ENCODE results near the gene TSPAN31.

- TF ChIP-seq FOXP2 (optimal IDR thresholded peaks at IDR 0.05; ENCODE audit: borderline replicate concordance, extremely low read depth, extremely low read length, insufficient read depth), result no peak
- no peak for TF ChIP-seq TAF1 (IDR thresholded peaks at IDR 0.05; ENCODE audit: borderline replicate concordance, insufficient read depth, low read length)
- TF ChIP-seq, protein P1, sequence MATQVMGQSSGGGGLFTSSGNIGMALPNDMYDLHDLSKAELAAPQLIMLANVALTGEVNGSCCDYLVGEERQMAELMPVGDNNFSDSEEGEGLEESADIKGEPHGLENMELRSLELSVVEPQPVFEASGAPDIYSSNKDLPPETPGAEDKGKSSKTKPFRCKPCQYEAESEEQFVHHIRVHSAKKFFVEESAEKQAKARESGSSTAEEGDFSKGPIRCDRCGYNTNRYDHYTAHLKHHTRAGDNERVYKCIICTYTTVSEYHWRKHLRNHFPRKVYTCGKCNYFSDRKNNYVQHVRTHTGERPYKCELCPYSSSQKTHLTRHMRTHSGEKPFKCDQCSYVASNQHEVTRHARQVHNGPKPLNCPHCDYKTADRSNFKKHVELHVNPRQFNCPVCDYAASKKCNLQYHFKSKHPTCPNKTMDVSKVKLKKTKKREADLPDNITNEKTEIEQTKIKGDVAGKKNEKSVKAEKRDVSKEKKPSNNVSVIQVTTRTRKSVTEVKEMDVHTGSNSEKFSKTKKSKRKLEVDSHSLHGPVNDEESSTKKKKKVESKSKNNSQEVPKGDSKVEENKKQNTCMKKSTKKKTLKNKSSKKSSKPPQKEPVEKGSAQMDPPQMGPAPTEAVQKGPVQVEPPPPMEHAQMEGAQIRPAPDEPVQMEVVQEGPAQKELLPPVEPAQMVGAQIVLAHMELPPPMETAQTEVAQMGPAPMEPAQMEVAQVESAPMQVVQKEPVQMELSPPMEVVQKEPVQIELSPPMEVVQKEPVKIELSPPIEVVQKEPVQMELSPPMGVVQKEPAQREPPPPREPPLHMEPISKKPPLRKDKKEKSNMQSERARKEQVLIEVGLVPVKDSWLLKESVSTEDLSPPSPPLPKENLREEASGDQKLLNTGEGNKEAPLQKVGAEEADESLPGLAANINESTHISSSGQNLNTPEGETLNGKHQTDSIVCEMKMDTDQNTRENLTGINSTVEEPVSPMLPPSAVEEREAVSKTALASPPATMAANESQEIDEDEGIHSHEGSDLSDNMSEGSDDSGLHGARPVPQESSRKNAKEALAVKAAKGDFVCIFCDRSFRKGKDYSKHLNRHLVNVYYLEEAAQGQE (IDR thresholded peaks at IDR 0.05; ENCODE audit: insufficient read depth in 1 of 2, low read depth in 2 of 2, low read length in 2 of 2), result no peak
Observed at GRCh38 chr12:57755454-57756372, 10.9 kb downstream of the TSPAN31 start.
